GM23248 (cell line): ENCODE results near the gene FAM219B. TPM values are rescaled to one million over a fixed set of nuclear protein-coding genes. Genes with fewer than 3 reads are reported as not detected.
"Not testable (repeated sequence)": the region's sequence is repeated elsewhere in the genome, so short reads cannot be mapped to it uniquely, and the experiment has no call there.

Experiments used
- DNase-seq: peaks from one replicate; pipeline ENCODE4 v3.0.0-alpha.2; 2015
- H2AFZ ChIP-seq: fragments of 200-600 bp; sonication (generic); 2 replicates; pipeline ENCODE4 v1.6.1; 2016; ENCODE audit warnings: antibody characterized with exemption
- H3F3A ChIP-seq: fragments of 200-600 bp; sonication (generic); 2 replicates; pipeline ENCODE4 v1.6.1; 2016; ENCODE audit warnings: mild to moderate bottlenecking, antibody characterized with exemption, mixed run types; ENCODE audit not compliant: insufficient read depth
- H3K27ac ChIP-seq: fragments of 200-600 bp; sonication (generic); 2 replicates; pipeline ENCODE4 v1.5.1; 2016; ENCODE audit warnings: mild to moderate bottlenecking
- H3K27me3 ChIP-seq: fragments of 200-600 bp; sonication (generic); replicated peaks from 2 replicates; pipeline ENCODE4 v1.6.1; 2016; ENCODE audit warnings: mild to moderate bottlenecking; ENCODE audit not compliant: insufficient read depth
- H3K36me3 ChIP-seq: fragments of 200-600 bp; sonication (generic); 2 replicates; pipeline ENCODE4 v1.6.1; 2016; ENCODE audit warnings: low read depth, mild to moderate bottlenecking
- H3K4me1 ChIP-seq: fragments of 200-600 bp; sonication (generic); 2 replicates; pipeline ENCODE4 v1.6.1; 2016; ENCODE audit warnings: mild to moderate bottlenecking; ENCODE audit not compliant: insufficient read depth
- H3K4me2 ChIP-seq: fragments of 200-600 bp; sonication (generic); one replicate; pipeline ENCODE4 v1.6.1; 2016; ENCODE audit warnings: mild to moderate bottlenecking; ENCODE audit not compliant: unreplicated experiment
- H3K4me3 ChIP-seq: fragments of 200-600 bp; sonication (generic); 2 replicates; pipeline ENCODE4 v1.5.1; 2016; ENCODE audit warnings: mild to moderate bottlenecking
- H3K79me2 ChIP-seq: fragments of 200-600 bp; sonication (generic); 2 replicates; pipeline ENCODE4 v1.6.1; 2016; ENCODE audit warnings: mild to moderate bottlenecking; ENCODE audit not compliant: insufficient read depth
- H3K9ac ChIP-seq: fragments of 200-600 bp; sonication (generic); 2 replicates; pipeline ENCODE4 v1.6.1; 2016; ENCODE audit warnings: mild to moderate bottlenecking
- H3K9me2 ChIP-seq: fragments of 200-600 bp; sonication (generic); 2 replicates; pipeline ENCODE4 v1.6.1; 2016; ENCODE audit warnings: mixed run types, mild to moderate bottlenecking, moderate library complexity; ENCODE audit not compliant: insufficient read depth
- H3K9me3 ChIP-seq: fragments of 200-600 bp; sonication (generic); one replicate; pipeline ENCODE4 v1.6.1; 2017; ENCODE audit warnings: low read depth
- H4K20me1 ChIP-seq: fragments of 200-600 bp; sonication (generic); 2 replicates; pipeline ENCODE4 v1.6.0; 2016; ENCODE audit not compliant: insufficient read depth
- EZH2 ChIP-seq: fragments of 200-600 bp; sonication (generic); IDR thresholded peaks from 2 replicates; pipeline ENCODE4 v1.6.1; 2018; ENCODE audit warnings: antibody characterized with exemption, mild to moderate bottlenecking; ENCODE audit not compliant: insufficient read depth, poor library complexity, severe bottlenecking
- EZH2phosphoT487 ChIP-seq: fragments of 200-600 bp; sonication (generic); IDR thresholded peaks from 2 replicates; pipeline ENCODE4 v1.6.1; 2018; ENCODE audit warnings: antibody characterized with exemption, moderate library complexity, mild to moderate bottlenecking, low read depth; ENCODE audit not compliant: insufficient read depth
- WGBS, 2 experiments: methylation state at CpG; one replicate each; pipeline ENCODE4 v1.1.6; 2015 to 2017; ENCODE audit warnings: low lambda C conversion rate in 2 of 2, low coverage in 1 of 2; ENCODE audit errors: missing lambda C conversion rate in 2 of 2; 5-methylcytosine and 5-hydroxymethylcytosine counted together
- in situ Hi-C: fragments of 300-500 bp; cut with MboI; formaldehyde crosslinking; loops from 2 replicates; pipeline ENCODE4 v1.15.0; 2020
- polyA plus RNA-seq: library from polyadenylated mRNA; unstranded; fragments of >200 nt; fragmentation: Nextera tagmentation; extraction: Ambion mirVana; gene quantifications from 2 replicates; pipeline ENCODE4 v1.2.1, GENCODE V29; 2016
- total RNA-seq: library from RNA; depleted of rRNA; stranded (reverse); fragments of >200 nt; shearing (Covaris generic); gene quantifications from 2 replicates; pipeline ENCODE4 v1.2.3, GENCODE V29; 2014

The FAM219B gene
- total and polyA plus RNA-seq, 2 experiments from 2014 or later, result 39.6 to 78.6 TPM

GRCh38 chr15:74933573-74933972 lies 26.9 kb upstream of the FAM219B start:
- WGBS, 2 experiments, result 77 to 80% methylated on average over 2 of the region's 2 CpGs
- Histone ChIP-seq H3K9ac (no peak overlapping the region), H3K9me3 (no peaks in the 10 kb centered on the region), H3K27me3 (no peaks in the 10 kb centered on the region), H3F3A (peaks cover 9% of the 10 kb centered on the region), H3K4me3 (no peak overlapping the region), H3K4me2 (no peak overlapping the region), H3K36me3 (peaks cover 13% of the 10 kb centered on the region), H4K20me1 (no peaks in the 10 kb centered on the region), H3K79me2 (peaks cover 90% of the 10 kb centered on the region), H3K27ac (no peak overlapping the region), H2AFZ (no peak overlapping the region), H3K4me1 (peaks cover 7% of the 10 kb centered on the region), H3K9me2 (no peaks in the 10 kb centered on the region)
- TF ChIP-seq EZH2phosphoT487 (no peak), EZH2 (no peak)
- no peak for DNase-seq
- in situ Hi-C loops, result no loop called here

- Histone ChIP-seq H3K27ac (no peak overlapping the region), H3K4me1 (no peaks in the 10 kb centered on the region), H2AFZ (no peak overlapping the region), H3K4me2 (no peak overlapping the region), H3K79me2 (peaks cover 74% of the 10 kb centered on the region), H3K36me3 (peaks cover 21% of the 10 kb centered on the region), H3K4me3 (no peak overlapping the region), H3F3A (no peaks in the 10 kb centered on the region), H3K9me2 (no peaks in the 10 kb centered on the region), H3K9ac (no peak overlapping the region), H3K27me3 (no peaks in the 10 kb centered on the region), H3K9me3 (no peaks in the 10 kb centered on the region), H4K20me1 (no peaks in the 10 kb centered on the region)
- DNase-seq, result no peak
- WGBS, 2 experiments, result 97% methylated on average over 5 of the region's 5 CpGs
- in situ Hi-C loops, result no loop called here
- TF ChIP-seq EZH2phosphoT487 (no peak), EZH2 (no peak)
These were observed 22.1 kb upstream of the FAM219B start for GRCh38 chr15:74928771-74929198.

- Histone ChIP-seq H3K9ac (no peak overlapping the region), H4K20me1 (no peaks in the 10 kb centered on the region), H3K4me2 (no peak overlapping the region), H3F3A (no peaks in the 10 kb centered on the region), H3K36me3 (peaks cover 36% of the 10 kb centered on the region), H3K27me3 (no peaks in the 10 kb centered on the region), H3K79me2 (peaks cover 33% of the 10 kb centered on the region), H2AFZ (no peak overlapping the region), H3K4me1 (no peaks in the 10 kb centered on the region), H3K9me2 (no peaks in the 10 kb centered on the region), H3K4me3 (no peak overlapping the region), H3K9me3 (no peaks in the 10 kb centered on the region), H3K27ac (no peak overlapping the region)
- no peak for DNase-seq
- WGBS, 2 experiments, result 82 to 89% methylated on average over 3 of the region's 3 CpGs
- no peak for TF ChIP-seq EZH2phosphoT487
- TF ChIP-seq EZH2, result no peak
- in situ Hi-C loops, result no loop called here
These were observed 17.9 kb upstream of the FAM219B start for GRCh38 chr15:74924525-74924924.

GRCh38 chr15:74920456-74920855 lies 13.8 kb upstream of the FAM219B start:
- Histone ChIP-seq H3K4me3 (no peak overlapping the region), H4K20me1 (no peaks in the 10 kb centered on the region), H2AFZ (no peak overlapping the region), H3F3A (no peaks in the 10 kb centered on the region), H3K4me2 (no peak overlapping the region), H3K79me2 (no peaks in the 10 kb centered on the region; the same call in 1 of the 2 replicates), H3K4me1 (no peaks in the 10 kb centered on the region), H3K36me3 (peaks cover 43% of the 10 kb centered on the region; the same call in 1 of the 2 replicates), H3K27me3 (no peaks in the 10 kb centered on the region), H3K9ac (no peak overlapping the region), H3K9me2 (no peaks in the 10 kb centered on the region), H3K27ac (no peak overlapping the region), H3K9me3 (no peaks in the 10 kb centered on the region)
- in situ Hi-C loops, result no loop called here
- no peak for DNase-seq
- 94 to 95% methylated on average over 8 of the region's 8 CpGs for WGBS, 2 experiments
- TF ChIP-seq EZH2phosphoT487, result no peak
- no peak for TF ChIP-seq EZH2

- Histone ChIP-seq H3K9me2 (no peaks in the 10 kb centered on the region), H3K9ac (no peak overlapping the region), H3K9me3 (no peaks in the 10 kb centered on the region), H2AFZ (no peak overlapping the region), H3K4me3 (no peak overlapping the region), H3K36me3 (peaks cover 46% of the 10 kb centered on the region; the same call in 1 of the 2 replicates), H3K4me1 (no peaks in the 10 kb centered on the region), H3K4me2 (no peak overlapping the region), H3K27me3 (no peaks in the 10 kb centered on the region), H3F3A (no peaks in the 10 kb centered on the region), H4K20me1 (no peaks in the 10 kb centered on the region), H3K27ac (no peak overlapping the region), H3K79me2 (no peaks in the 10 kb centered on the region)
- in situ Hi-C loops, result no loop called here
- TF ChIP-seq EZH2phosphoT487 (no peak), EZH2 (no peak)
- no peak for DNase-seq
- 79% methylated on average over 6 of the region's 6 CpGs for WGBS, 2 experiments
These were observed 11.0 kb upstream of the FAM219B start for GRCh38 chr15:74917676-74918075.

- H3K27me3 ChIP-seq, H3K4me2 ChIP-seq, H3F3A ChIP-seq, H3K27ac ChIP-seq, H3K4me3 ChIP-seq, H3K9me3 ChIP-seq, H4K20me1 ChIP-seq, H3K4me1 ChIP-seq, H3K9ac ChIP-seq, DNase-seq, H3K9me2 ChIP-seq, H3K79me2 ChIP-seq, H2AFZ ChIP-seq, in situ Hi-C loops: not testable (repeated sequence)
- peaks cover 27% of the 10 kb centered on the region; the same call in 1 of the 2 replicates for H3K36me3 ChIP-seq
- 92 to 95% methylated on average over 8 of the region's 8 CpGs for WGBS, 2 experiments
These were observed 7.1 kb upstream of the FAM219B start for GRCh38 chr15:74913799-74914198.
